BE2C (cell line): ENCODE data around the gene NPL.

ENCODE experiments used
- DNase-seq: peaks from one replicate; pipeline ENCODE4 v3.0.0-alpha.2; 2020
- H3K27me3 ChIP-seq: fragments of 250-450 bp; sonication (Bioruptor Pico); 2 replicates; pipeline ENCODE4 v1.5.1; 2020; ENCODE audit warnings: mild to moderate bottlenecking
- H3K36me3 ChIP-seq: fragments of 250-450 bp; sonication (Bioruptor Pico); 2 replicates; pipeline ENCODE4 v1.5.1; 2020; ENCODE audit warnings: mild to moderate bottlenecking
- H3K4me1 ChIP-seq: fragments of 250-450 bp; sonication (Bioruptor Pico); 2 replicates; pipeline ENCODE4 v1.5.1; 2020
- H3K4me3 ChIP-seq: 2 replicates; pipeline ENCODE4 v1.5.1; 2011; ENCODE audit warnings: low read depth, low read length
- H3K9me3 ChIP-seq: fragments of 250-450 bp; sonication (Bioruptor Pico); 2 replicates; pipeline ENCODE4 v1.5.1; 2020
- TF ChIP-seq, protein P1 (sequence below): IDR thresholded peaks from 2 replicates; pipeline ENCODE4 v1.5.1; 2012; ENCODE audit warnings: mild to moderate bottlenecking, low read depth, low read length

The NPL gene

DNA sequence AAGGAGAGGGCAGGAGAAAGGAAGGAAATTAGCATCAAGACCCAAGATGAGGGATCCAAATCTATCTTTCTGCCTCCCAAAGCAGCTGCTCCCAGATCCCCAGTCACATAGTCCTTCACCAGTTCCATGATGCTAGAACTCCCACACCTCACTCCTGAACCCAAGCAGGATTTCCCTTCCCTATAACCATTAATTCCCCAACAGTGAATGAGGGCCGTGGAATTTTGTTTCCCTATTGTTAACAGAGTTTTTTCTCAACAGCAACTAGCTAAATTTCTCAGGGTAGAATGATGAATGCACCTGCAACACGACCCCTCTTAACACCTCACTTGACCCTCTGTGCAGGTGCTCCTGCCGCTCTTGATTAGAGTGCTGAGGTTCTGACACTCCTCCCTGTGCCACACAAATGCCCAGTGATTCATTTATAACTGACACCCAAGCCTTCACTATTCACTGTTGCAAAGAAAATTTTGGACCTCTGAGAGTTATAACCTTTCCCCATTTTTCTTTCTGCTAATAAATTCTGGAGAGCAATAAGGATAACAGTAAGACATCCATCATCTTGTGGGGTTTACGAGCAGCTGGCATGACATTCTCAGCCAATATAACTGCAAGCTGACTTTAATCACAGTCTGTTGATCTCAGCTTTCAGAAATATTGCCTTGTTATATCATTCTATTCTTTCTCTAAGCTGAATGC, 25.4 kb upstream of the NPL start:
- H3K4me1 ChIP-seq = no peaks in the 10 kb centered on the region
- no peaks in the 10 kb centered on the region for H3K36me3 ChIP-seq
- H3K9me3 ChIP-seq = no peaks in the 10 kb centered on the region
- H3K4me3 ChIP-seq = no peak overlapping the region
- TF ChIP-seq, protein P1, sequence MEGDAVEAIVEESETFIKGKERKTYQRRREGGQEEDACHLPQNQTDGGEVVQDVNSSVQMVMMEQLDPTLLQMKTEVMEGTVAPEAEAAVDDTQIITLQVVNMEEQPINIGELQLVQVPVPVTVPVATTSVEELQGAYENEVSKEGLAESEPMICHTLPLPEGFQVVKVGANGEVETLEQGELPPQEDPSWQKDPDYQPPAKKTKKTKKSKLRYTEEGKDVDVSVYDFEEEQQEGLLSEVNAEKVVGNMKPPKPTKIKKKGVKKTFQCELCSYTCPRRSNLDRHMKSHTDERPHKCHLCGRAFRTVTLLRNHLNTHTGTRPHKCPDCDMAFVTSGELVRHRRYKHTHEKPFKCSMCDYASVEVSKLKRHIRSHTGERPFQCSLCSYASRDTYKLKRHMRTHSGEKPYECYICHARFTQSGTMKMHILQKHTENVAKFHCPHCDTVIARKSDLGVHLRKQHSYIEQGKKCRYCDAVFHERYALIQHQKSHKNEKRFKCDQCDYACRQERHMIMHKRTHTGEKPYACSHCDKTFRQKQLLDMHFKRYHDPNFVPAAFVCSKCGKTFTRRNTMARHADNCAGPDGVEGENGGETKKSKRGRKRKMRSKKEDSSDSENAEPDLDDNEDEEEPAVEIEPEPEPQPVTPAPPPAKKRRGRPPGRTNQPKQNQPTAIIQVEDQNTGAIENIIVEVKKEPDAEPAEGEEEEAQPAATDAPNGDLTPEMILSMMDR = no peak
- DNase-seq = no peak
- no peaks in the 10 kb centered on the region for H3K27me3 ChIP-seq

DNA sequence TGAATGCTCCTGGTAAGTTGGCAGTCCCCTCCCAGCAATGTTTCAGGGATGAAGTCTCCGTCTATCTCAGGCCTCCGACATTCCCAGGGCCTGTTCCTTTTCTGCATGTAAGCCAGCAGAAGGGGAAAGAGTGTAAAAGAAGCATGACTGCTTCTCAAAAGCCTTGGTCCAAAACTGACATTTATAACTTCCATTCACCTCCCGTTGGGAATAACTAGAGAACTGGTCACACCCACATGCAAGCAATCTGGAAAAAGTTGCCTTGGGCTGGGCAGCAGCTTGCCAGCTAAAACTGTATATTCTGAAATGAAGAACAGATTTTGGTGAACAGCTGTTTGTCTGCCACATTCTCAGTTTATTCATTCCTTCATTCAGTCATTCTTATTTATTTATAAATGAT, 24.2 kb upstream of the NPL start:
- no peaks in the 10 kb centered on the region for H3K27me3 ChIP-seq
- no peaks in the 10 kb centered on the region for H3K9me3 ChIP-seq
- no peak for DNase-seq
- H3K4me3 ChIP-seq = no peak overlapping the region
- no peaks in the 10 kb centered on the region for H3K4me1 ChIP-seq
- TF ChIP-seq, protein P1 = no peak
- H3K36me3 ChIP-seq = no peaks in the 10 kb centered on the region

DNA sequence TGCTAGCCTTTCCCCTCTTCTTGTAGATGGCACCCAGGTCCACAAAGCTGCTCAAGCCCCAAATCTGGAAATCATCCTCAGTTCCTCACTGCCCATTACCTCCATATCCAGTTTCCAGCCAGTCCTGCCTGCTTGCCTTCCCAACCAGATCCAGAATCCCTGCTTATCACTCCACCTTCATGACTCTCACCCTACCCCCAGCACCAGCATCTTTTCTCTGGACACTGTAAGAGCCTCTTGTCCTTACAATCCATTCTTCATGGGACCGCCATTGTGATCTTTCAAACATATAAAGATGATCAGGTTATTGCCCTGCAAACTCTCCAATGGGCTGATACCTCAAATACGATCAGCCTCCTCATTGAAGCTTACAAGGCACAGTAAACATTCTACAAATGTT, 23.5 kb upstream of the NPL start:
- H3K9me3 ChIP-seq = no peaks in the 10 kb centered on the region
- TF ChIP-seq, protein P1 = no peak
- no peaks in the 10 kb centered on the region for H3K36me3 ChIP-seq
- no peaks in the 10 kb centered on the region for H3K27me3 ChIP-seq
- DNase-seq = no peak
- no peak overlapping the region for H3K4me3 ChIP-seq
- H3K4me1 ChIP-seq = no peaks in the 10 kb centered on the region

DNA sequence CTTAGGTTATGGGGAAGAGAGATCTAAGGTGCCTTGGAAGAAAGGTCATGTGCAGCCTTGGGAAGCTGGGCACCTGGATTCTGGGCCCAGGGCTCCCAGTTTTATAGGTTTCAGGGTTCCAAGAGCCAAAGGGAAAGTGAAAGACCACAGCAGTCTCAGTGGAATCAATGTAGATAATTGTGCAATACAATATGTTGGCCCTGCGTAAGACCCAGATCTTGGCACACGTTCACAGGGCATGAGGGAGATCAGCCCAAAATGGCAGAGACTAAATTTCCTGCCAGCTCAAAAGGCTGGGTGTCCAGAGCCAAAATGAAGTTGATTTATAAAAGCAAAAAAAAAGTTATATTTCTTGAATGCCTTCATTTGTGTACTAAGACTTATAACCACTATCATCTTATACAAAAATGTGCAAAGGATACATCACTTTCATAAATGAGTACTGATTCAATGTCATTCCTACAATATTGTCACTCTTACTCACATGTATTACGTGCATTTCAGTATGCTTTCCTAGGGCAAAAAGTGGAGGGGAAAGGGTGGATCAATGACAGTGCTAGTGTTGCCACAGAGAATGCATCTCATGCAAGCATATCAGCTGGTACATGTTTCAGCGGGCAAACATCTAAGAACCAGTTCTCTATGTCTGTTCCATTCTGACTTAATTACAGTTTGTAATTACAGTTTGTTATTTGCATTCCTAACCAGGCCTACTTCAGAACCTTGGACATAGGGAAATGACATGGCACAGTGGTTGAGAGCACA, 22.5 kb upstream of the NPL start:
- DNase-seq = no peak
- H3K9me3 ChIP-seq = no peaks in the 10 kb centered on the region
- H3K27me3 ChIP-seq = no peaks in the 10 kb centered on the region
- H3K4me1 ChIP-seq = no peaks in the 10 kb centered on the region
- TF ChIP-seq, protein P1 = no peak
- H3K4me3 ChIP-seq = no peak overlapping the region
- H3K36me3 ChIP-seq = no peaks in the 10 kb centered on the region

DNA sequence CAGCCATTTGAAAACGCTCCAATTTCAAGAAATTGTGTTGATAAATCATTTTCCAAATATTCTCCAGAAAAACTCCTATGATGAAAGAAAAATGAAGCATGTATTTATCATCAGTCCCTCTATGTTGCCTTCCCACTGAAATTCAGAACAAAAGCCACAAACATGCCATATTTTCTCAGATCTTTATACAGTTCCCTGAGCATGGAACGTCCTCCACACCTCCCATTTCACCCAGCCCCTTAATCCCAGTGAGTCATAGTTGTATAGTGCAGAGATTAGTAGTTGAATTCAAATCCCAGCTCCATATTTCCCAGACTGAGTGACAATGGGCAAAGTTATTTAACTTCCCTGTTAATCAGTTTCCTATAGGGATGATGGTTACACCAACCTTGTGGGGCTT, 20.6 kb upstream of the NPL start:
- H3K36me3 ChIP-seq = no peaks in the 10 kb centered on the region
- DNase-seq = no peak
- no peaks in the 10 kb centered on the region for H3K4me1 ChIP-seq
- H3K4me3 ChIP-seq = no peak overlapping the region
- no peaks in the 10 kb centered on the region for H3K9me3 ChIP-seq
- TF ChIP-seq, protein P1 = no peak
- H3K27me3 ChIP-seq = no peaks in the 10 kb centered on the region

DNA sequence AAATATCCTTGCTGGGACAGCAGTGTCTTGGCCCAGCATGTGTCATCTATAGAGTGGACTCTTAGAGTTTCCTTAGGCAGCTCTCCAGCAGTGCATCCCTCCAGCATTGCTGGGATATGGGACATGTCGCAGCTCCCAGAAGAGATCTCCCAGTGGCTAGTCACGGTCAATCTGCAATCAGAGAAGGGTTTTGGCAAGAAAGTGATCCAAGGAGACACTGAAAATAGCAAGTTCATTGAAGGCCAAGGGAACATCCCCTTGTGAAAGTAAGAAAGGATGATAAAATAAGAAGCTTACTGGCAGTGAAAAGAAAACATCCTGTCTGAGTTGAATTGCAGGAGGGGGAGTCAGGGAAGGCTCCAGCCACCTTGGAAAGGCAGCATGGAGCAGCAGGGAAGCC, 19.3 kb upstream of the NPL start:
- Histone ChIP-seq H3K36me3 (no peaks in the 10 kb centered on the region), H3K4me3 (no peak overlapping the region), H3K27me3 (no peaks in the 10 kb centered on the region), H3K4me1 (no peaks in the 10 kb centered on the region), H3K9me3 (no peaks in the 10 kb centered on the region)
- TF ChIP-seq, protein P1 = no peak
- no peak for DNase-seq
